ENCODE measurements around the gene TBCC. TPM values are rescaled to one million over a fixed set of nuclear protein-coding genes. Genes with fewer than 3 reads are reported as not detected.
A peak's percentile ranks its signal among the peaks of the same experiment; 100 is the strongest.
"Not testable (repeated sequence)": the region's sequence is repeated elsewhere in the genome, so short reads cannot be mapped to it uniquely, and the experiment has no call there.

Gene TBCC
- polyA plus RNA-seq, 4 donors = 19.8 to 26.7 (median 23.9) TPM

DNA sequence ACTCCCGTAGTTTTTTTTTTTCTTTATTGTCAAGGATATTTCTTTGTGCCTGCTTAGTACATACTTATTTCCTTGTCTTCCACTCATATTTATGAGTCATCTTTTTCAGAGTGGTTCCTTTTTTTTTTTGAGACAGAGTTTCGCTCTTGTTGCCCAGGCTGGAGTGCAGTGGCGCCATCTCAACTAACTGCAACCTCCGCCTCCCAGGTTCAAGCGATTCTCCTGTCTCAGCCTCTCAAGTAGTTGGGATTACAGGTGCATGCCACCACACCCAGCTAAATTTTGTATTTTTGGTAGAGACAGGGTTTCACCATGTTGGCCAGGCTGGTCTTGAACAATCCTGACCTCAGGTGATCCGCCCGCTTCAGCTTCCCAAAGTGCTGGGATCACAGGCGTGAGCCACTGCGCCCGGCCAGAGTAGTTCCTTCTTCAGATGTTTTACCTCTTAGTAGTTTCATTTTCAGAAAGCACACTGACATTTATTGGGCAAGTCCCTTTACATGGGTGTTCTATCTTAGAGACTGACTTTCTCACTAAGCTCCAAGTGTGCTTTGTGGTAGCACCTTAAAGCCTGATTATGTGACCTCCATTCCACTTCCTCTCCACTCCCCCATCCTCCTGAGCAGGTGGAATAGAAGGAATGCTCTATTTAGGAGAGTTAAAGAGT, 29.1 kb upstream of the TBCC start:
- not testable (repeated sequence) for DNase-seq (ENCODE audit: low read depth in 4 of 4, low spot score in 2 of 4)

- DNase-seq (ENCODE audit: low read depth in 4 of 4, low spot score in 2 of 4) = no peak
Measured at GRCh38 chr6:42774201-42774600, 28.3 kb upstream of the TBCC start.

GRCh38 chr6:42771741-42772100, 25.8 kb upstream of the TBCC start:
- DNase-seq (ENCODE audit: low read depth in 4 of 4, low spot score in 2 of 4) = no peak

GRCh38 chr6:42769836-42770235, 23.9 kb upstream of the TBCC start:
- no peak for DNase-seq (ENCODE audit: low read depth in 4 of 4, low spot score in 2 of 4)

GRCh38 chr6:42769051-42769450, 23.1 kb upstream of the TBCC start:
- DNase-seq (ENCODE audit: low read depth in 4 of 4, low spot score in 2 of 4) = no peak

GRCh38 chr6:42766163-42766670, 20.3 kb upstream of the TBCC start:
- DNase-seq (ENCODE audit: low read depth in 4 of 4, low spot score in 2 of 4) = no peak

- no peak for DNase-seq (ENCODE audit: low read depth in 4 of 4, low spot score in 2 of 4)
Measured at GRCh38 chr6:42764911-42765648, 19.2 kb upstream of the TBCC start.

DNA sequence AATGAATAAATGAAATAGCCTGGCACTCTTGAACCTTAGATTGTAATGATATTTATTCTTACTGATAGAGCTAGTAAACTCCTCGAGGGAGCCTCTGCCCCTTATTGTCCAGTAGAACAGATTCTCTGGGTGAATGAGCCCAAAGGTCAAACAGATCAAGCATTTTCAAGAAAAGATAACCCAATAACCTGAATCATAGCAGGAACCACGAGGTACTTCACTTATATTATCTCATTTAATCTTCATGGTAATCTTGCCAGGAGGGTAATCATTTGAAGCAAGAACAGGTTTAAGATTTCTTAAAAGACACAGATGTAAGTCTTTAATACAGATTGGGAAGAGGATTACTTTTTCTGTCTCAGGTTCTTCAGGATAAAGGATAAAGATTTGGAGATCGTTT, 17.0 kb upstream of the TBCC start:
- no peak for DNase-seq (ENCODE audit: low read depth in 4 of 4, low spot score in 2 of 4)

- DNase-seq (ENCODE audit: low read depth in 4 of 4, low spot score in 2 of 4) = no peak
Measured at GRCh38 chr6:42762426-42762859, 16.5 kb upstream of the TBCC start.

DNA sequence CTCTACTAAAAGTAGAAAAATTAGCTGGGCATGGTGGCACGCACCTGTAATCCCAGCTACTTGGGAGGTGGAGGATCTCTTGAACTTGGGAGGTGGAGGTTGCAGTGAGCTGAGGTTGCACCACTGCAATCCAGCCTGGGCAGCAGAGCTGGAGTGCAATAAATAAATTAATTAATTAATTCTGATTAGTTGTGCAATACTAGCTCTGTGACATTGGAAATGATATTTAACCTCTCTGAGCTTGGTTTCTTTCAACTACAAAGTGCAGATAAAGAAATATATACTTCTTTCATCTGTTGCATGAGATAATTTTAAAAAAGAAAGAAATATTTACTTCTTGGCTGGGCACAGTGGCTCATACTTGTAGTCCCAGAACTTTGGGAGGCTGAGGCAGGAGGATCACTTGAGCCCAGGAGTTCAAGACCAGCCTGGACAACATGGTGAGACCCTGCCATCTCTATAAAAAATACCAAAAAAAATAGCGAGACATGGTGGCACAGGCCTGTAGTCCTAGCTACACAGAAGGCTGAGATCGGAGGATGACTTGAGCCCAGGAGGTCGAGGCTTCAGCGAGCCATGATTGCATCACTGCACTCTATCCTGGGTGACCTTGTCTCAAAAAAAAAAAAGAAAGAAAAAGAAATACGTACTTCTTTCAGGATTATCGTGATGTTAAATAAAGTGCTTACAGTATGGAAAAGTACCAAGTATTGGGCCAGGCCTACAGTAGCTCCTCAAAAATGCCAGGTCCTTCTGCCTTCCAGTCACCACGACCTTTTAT, 15.6 kb upstream of the TBCC start:
- DNase-seq (ENCODE audit: low read depth in 4 of 4, low spot score in 2 of 4) = no peak

GRCh38 chr6:42758756-42759430, 13.0 kb upstream of the TBCC start:
- DNase-seq (ENCODE audit: low read depth in 4 of 4, low spot score in 2 of 4) = no peak

GRCh38 chr6:42756722-42757121, 10.8 kb upstream of the TBCC start:
- DNase-seq (ENCODE audit: low read depth in 4 of 4, low spot score in 2 of 4) = no peak

- no peak for DNase-seq (ENCODE audit: low read depth in 4 of 4, low spot score in 2 of 4)
Measured at GRCh38 chr6:42754759-42755158, 8.9 kb upstream of the TBCC start.

- DNase-seq (ENCODE audit: low read depth in 4 of 4, low spot score in 2 of 4) = peak in 1 of 4 donors; percentile 48
Measured at GRCh38 chr6:42751055-42751454, 5.2 kb upstream of the TBCC start.

- DNase-seq (ENCODE audit: low read depth in 4 of 4, low spot score in 2 of 4) = no peak
Measured at GRCh38 chr6:42748203-42748898, 2.4 kb upstream of the TBCC start.

DNA sequence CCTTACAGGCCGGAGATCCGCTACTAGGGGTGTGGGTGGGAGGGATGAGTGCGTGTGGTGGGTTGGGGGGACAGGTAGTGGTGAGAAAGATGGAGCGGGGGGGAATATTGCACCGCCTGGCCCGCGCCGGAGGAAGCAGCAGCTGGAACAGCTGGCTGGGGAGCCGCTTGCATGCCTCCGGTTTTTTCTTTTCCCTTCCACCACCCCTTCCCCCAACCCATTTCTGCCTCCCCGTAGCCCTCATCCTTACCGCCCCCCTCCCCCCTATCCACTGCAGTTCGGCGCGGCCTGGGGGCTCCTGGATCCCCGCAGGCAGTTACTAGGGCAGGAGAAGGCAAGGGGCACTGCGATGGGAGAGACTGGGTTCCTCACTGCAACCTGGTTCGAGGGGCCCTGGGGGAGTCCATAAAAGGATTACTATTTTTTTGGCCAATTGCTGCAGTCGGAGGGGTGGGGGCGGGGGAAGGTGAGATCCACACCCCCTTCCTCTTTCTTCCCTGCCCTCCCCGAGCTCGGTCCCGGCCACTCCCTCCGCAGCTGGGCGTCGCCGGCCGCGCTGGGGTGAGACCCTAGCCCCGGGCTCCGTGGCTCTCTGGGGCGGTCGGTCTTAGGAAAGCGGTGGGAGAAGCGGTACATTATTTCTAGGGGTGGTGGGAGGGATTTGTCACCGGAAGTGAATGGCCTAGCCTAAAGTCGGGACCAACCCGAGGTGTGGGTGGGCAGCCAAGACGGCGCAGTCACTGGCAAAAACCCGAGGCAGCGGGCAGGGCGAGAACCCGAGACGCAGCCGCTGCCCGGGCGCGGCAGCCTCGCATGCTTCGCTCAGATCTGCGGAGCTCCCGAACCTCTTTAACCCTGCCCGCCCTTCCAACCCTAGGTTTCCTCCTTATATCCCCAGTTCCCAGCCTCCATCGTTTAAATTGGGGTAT, 824 bp upstream of the TBCC start:
- DNase-seq (ENCODE audit: low read depth in 4 of 4, low spot score in 2 of 4) = peak in 2 of 4 donors; percentile 74 to 75

DNA sequence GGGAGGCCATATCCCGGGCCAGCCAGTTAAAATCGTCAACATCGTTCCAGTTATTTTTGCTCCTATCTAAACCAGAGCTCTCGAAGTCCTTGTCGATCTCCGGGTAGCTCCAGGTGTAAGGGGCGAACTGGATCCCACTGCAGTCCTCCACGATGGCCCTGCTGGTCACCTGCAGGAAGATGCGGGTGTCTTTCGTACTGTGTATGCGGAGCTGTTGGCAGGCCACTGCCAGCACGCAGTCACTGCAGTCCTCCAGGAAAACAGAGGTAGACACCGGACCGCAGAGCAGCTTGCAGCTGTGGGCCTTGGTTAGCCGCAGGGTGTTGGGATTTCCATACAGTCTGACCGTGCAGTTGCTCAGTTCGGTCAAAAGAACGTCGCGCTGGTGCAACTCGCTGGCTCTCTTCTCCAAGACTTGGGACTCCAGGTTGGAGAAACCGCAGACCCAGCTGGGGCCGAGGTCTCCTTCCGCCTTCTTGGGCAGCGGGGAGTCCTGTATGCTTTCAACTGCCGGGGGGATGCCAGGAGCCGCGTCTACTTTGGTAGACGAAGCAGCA, 742 bp downstream of the TBCC start:
- DNase-seq (ENCODE audit: low read depth in 4 of 4, low spot score in 2 of 4) = no peak

DNA sequence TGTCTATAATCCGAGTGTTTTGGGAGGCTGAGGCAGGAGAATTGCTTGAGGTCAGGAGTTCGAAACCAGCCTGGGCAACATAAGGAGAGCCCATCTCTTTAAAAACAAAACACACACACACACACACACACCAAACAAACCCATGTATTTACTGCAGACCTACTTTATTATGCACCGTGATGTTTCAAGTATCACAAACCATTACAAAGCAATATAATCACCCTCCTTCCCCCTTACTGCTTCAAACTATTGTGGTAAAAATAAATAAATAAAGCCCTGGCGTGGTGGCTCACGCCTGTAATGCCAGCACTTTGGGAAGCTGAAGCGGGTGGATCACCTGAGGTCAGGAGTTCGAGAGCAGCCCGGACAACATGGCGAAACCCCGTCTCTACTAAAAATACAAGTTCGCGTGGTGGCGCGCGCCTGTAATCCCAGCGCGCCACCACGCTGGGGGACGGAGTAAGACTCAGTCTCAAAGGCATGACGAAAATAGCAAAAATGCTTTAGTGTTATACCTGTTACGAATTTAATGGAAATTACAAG, 1.5 kb downstream of the TBCC start:
- DNase-seq (ENCODE audit: low read depth in 4 of 4, low spot score in 2 of 4) = no peak

Measured in left renal cortex interstitium (tissue), 4 donors.